CD4-positive, alpha-beta T cell treated with Interleukin-15 for 4 hours (primary cell): ENCODE results near the gene MGAT1.
A peak's percentile ranks its signal among the peaks of the same experiment; 100 is the strongest.
"Not testable (repeated sequence)": the region's sequence is repeated elsewhere in the genome, so short reads cannot be mapped to it uniquely, and the experiment has no call there.

Experiments
- DNase-seq: peaks from one replicate; pipeline ENCODE4 v3.0.0-alpha.2; 2020; ENCODE audit warnings: low spot score

MGAT1 gene

GRCh38 chr5:180785121-180785781, 17.4 kb downstream of the MGAT1 start:
- no peak for DNase-seq

- peak; percentile 80 for DNase-seq
Observed at GRCh38 chr5:180784497-180785097, 18.0 kb downstream of the MGAT1 start.

- no peak for DNase-seq
Observed at GRCh38 chr5:180783340-180784052, 19.1 kb downstream of the MGAT1 start.

- no peak for DNase-seq
Observed at GRCh38 chr5:180782748-180783147, 19.9 kb downstream of the MGAT1 start.

GRCh38 chr5:180781900-180782326, 20.7 kb downstream of the MGAT1 start:
- not testable (repeated sequence) for DNase-seq

GRCh38 chr5:180779985-180780610, 22.5 kb downstream of the MGAT1 start:
- DNase-seq = no peak

- no peak for DNase-seq
Observed at GRCh38 chr5:180777475-180777874, 25.1 kb downstream of the MGAT1 start.

- no peak for DNase-seq
Observed at GRCh38 chr5:180776376-180776775, 26.2 kb downstream of the MGAT1 start.

- no peak for DNase-seq
Observed at GRCh38 chr5:180775624-180776023, 27.0 kb downstream of the MGAT1 start.

GRCh38 chr5:180771839-180772238, 30.8 kb downstream of the MGAT1 start:
- no peak for DNase-seq

DNA sequence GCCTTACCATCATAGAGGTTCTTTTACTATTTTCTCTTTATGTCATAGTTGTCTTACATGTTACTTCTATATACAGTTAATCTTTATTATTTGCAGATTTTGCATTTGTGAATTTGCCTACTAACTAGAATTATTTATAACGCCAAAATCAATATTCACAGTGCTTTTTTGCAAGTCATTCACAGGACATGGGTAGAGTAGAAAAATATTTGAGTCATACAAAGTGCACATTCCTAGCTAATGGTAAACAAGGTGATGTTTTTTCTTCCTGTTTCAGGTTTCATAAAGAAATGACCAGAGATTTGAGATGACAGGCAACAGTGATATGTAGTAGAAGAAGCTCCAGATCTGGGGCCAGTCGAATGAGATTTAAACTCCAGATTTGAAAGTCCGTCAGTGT, 32.8 kb downstream of the MGAT1 start:
- no peak for DNase-seq

DNA sequence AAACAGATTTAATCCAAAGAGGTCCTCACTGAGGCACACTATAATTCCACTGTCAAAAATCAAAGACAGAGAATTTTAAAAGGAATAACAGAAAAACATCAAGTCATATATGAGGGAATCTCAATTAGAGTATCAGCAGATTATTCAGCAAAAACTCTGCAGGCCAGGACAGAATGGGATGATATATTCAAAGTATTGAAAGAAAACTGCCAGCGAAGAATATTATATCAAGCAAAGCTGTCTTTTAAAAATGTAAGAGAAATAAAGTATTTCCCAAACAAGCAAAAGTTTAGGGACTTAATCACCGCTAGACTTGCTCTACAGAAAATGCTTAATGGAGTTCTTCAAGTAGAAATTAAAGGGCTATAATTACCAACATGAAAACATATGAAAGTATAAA, 47.0 kb downstream of the MGAT1 start:
- no peak for DNase-seq

- DNase-seq = no peak
Observed at GRCh38 chr5:180744253-180744652, 58.4 kb downstream of the MGAT1 start.

DNA sequence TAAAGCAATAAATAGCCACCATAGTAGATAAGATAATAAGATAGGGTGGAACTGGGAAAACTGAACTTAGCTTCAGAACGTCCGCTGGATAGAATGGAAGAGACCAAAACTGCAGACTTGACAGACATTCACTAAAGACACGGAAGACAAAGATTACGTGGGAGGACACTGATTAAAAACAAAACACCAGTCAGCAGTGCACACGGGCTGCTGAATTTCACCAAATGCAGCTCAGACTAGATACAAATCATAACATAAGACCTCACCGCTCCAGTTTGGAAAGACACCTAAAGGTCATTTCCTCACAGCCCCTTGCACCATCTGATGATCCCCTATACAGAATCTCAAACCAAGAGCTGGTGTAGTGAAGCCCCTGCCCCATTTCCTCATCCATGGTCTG, 59.9 kb downstream of the MGAT1 start:
- DNase-seq = no peak

DNA sequence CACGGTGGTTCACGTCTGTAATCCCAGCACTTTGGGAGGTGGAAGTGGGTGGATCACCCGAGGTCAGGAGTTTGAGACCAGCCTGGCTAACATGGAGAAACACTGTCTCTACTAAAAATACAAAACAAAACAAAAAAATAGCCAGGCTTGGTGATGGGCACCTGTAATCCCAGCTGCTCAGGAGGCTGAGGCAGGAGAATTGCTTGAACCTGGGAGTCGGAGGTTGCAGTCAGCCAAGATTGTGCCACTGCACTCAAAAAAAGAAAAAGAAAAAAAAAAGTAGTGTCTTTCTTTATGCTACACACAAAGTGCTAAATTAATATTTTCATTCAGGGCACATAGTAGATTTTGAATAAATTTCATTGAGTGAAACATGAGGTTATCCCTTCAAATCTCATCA, 61.7 kb downstream of the MGAT1 start:
- DNase-seq = not testable (repeated sequence)

DNA sequence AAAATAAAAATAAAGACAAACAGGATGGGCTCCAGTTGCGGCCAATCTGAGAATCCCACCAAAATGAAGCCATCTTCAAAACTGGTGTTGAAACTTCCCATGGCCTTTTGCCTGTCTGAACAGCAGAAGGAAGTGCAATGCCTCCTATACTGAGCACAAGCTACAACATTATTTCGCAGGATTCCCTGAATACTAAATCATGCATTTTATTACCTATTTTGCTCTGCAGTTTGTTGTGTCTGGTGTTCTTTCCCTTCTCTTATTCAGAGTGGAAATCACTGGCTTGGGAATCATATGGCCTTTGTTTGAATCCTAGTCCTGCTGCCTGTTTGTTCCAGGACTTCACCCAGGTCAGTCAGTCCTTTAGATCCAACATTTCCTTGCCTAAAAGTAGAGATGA, 62.6 kb downstream of the MGAT1 start, which contains the start of gene OR2Y1:
Gene OR2Y1 (minus strand): TSS at position 101 of the 400 bp plus-strand sequence. CDS start 0 bp downstream, at position 101.
- no peak for DNase-seq

GRCh38 chr5:180739271-180739670, 63.3 kb downstream of the MGAT1 start:
- no peak for DNase-seq

DNA sequence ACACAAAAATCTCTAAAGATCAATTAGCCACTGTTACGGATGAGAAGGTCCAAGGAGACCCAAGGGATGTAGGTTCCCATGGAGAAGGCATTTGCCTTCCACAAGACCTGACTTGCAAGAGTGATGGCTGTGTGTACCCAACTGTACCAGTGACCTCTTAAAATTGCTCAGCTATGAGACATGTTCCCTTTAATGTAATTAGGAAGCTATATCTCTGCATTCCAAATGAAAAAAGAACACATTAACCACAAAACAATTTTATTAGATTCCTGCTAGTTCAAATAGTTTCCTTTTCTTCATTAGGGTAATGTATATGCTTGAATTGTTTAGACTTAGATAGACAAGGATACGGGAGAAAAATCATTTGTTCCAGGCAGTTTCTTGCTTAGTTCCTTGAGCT, 66.1 kb downstream of the MGAT1 start:
- no peak for DNase-seq
